ENCODE measurements around the gene CLEC16A.

Gene CLEC16A

DNA sequence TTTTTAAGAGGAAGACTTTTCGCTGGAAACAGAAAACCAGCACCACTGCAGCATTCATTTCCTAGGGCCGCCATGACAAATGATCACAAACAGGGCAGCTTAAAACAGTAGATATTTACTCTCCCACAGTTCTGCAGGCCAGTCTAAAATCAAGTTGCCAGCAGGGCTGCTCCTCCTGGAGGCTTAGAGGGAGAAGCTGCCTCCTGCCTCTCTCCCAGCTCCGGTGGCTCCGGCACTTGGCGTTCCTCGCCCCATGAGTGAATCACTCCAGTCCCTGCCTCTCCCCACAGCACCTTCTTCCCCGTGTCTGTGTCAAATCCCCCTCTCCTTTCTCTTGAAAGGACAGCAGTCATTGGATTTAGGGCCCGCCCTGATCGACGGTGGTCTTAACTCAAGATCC, 239.6 kb downstream of the CLEC16A start:
- DNase-seq = no peak

- no peak for DNase-seq
Observed at GRCh38 chr16:11187522-11188023, 243.2 kb downstream of the CLEC16A start.

GRCh38 chr16:11188801-11189740, 244.7 kb downstream of the CLEC16A start:
- no peak for DNase-seq

DNA sequence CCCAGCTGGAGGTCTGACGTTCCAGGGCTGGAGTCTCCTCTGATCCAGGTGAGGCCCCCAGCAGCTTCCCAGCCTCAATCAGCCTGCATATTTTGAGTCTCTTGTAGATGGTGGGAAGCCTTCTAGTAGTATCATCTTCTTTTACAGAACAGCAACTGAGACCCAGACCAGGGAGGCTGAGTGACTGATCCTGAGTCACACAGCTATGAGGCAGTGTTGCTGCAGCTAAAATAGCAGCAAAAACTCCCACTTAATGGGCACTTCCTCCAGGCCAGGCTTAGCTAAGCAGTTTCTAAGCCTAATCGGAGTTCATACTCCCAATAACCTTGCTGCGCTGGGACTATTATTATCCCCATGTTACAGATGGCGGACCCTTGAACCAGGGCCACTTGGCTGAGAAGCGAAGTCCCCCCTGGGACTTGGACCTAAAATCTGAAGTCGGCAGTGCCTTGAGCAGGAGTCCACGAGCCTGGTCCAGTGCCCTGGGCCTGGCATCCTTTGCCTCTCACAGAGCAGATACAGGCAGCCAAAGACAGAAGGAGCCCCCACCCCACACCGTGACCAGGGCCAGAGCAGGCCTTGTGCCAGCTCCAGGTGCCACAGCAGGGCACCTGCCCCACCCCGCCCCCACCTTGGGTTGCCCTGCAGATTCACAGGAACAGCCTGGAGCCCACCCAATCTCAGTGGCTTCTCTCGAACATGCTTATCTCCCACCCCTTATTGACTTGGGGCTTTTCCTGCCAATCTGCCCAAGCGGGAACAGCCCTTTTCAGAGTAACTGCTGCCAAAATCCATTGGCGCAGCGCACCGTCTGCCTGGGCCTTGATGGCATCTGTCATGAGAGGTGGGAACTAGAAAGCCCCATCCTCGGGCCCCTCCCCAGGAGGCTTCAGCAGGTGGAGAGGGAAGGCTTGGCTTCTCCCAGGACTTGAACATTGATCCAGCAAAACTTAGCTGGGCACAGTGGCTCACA, 246.5 kb downstream of the CLEC16A start:
- no peak for DNase-seq

GRCh38 chr16:11191665-11192064, 247.3 kb downstream of the CLEC16A start:
- no peak for DNase-seq

- DNase-seq = no peak
Observed at GRCh38 chr16:11193494-11193893, 249.1 kb downstream of the CLEC16A start.

DNA sequence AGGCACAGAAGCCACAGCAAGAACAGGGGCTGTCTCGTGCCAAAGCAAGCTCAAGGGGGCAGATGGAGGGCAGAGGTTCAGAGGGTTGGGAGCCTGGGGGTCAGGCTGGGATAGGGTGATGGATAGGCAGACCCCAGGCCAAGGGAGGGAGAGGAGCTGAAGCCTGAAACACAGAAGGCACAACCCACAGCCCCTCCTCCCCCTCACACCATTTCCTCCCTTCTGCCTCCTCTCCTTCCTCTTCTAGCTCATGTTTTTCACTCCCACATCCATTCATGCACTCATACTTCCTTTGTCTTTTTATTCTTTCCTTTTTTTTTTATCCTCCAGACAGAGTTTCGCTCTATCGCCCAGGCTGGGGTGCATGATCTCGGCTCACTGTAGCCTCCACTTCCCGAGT, 250.5 kb downstream of the CLEC16A start:
- DNase-seq = no peak

DNA sequence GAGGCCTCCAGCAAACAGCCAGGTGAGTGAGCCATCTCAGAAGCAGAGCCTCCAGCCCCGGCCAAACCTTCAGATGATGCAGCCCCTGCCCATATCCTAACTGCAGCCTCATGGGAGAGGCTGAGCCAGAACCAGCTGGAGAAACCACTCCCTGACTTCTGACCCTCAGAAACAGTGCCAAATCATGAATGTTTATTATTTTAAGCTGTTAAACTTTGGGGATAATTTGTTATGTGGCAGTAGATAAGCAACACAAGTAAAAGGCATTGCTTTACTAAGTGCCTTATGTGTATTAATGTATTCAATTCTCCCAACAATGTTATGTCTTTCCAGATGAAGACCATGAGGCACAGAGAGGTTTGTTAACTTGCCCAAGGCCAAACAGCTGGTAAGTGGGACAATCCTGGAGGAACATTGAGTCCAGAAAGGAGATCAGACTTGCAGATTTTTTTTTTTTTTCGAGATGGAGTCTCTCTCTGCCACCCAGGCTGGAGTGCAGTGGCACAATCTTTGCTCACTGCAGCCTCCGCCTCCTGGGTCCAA, 252.0 kb downstream of the CLEC16A start:
- DNase-seq = no peak

DNA sequence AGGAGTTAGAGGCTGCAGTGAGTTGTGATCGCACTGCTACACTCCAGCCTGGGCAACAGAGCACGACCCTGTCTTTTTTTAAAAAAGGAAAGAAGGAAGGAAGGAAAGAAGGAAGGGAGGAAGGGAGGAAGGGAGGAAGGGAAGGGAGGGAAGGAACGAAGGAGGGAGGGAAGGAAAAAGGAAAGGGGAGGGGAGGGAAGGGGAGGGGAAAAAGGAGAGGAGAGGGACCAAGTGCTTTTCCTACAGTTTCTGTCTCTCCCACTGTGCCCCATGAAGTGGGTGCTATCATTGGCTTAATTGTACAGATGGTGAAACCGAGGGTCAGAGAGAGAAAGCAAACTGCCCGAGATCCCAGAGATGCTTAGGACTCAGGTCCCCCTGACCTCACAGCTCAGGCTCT, 254.0 kb downstream of the CLEC16A start:
- DNase-seq = no peak

DNA sequence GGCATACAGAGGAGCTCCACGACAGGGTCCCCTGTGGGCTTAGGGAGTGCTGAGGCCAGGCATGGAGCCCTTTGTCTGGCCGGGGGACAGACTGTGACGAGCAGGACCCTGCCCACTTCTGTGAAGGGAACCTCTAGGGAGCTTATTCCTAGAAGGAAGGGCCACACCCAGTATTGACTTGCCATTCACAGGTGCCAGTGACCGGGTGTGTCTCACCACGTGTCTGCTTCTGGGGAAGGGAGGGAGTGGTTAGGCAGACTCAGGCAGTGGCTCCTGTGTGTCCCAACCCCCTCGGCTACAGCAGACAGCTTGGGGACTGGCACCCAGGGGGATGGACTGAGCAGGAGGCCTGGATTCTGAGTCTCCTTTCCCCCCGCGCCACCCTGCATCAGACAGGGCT, 254.5 kb downstream of the CLEC16A start:
- DNase-seq = no peak

GRCh38 chr16:11200592-11200991, 256.2 kb downstream of the CLEC16A start:
- DNase-seq = no peak

DNA sequence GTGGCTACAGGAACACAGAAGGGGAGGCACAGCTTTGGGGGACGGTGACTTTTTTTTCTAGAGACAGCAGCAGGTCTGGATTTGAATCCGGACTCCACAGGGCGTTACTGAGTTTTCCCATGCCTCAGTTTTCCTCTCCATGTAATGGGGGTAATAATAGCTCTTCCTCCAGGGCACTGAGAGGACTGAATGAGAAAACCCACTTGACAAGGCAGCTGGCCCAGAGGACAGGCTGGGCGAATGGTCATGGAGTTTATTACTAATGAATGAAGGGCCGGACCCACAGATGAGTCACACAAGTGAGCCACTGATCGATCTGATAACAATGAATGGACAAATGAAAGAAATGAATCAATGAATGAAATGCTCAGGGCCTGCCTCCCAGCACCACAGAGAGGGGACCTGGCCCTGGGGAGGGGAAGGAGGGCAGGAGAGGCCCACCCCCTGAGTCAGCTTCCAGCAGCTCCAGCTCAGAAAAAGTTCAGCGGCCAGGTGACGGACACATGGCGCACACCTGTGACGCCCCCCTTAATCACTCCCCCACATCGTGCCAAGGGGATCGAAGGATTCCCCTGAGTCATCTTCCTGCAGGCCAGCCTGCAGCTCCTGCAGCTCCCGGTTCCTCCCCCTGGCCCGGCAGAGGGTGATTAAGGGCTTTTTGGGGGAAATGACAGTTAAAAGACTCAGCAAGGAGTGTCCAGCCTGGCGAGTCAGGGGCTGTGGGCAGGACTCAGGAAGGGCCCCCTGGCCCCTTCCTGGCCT, 257.3 kb downstream of the CLEC16A start:
- DNase-seq = no peak

DNA sequence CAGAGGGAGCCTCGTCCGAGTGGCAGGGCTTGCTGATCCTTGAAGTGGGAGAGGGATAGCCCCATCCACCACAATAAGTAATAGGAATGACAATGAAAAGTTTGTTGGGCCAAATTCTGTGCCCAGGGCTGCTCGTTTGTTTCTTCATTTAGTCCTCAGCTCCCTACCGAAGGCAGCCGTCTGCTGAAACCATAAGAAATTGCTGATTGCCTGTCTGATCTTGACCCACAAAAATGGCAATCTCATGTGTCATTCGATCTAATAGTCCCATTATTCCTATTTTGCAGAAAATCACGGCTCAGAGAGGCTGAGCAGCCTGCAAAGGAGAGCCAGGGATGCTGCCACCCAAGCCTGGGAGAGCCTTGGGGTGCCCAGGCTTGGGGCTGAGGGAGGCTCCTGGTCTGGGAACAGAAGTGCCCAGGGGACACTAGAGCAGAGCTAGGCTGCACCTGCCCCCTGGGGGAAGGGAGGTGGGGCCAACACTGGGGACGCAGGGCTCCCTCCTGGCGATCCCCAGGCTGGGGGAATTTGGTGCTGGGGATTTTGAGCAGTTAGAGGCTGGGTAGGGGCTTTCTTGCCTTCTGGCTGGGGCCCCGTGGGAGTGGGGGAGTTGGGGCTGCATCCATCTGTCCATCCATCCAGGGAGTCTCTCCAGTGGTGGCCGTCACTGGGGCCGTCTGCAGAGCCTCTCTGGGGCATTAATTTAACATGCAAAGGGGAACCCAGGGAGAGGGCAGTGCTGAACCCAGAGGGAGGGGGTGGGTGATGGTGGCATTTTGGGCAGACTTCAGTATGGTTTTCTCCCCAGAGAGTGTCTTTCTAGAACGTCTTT, 258.1 kb downstream of the CLEC16A start:
- DNase-seq = no peak

DNA sequence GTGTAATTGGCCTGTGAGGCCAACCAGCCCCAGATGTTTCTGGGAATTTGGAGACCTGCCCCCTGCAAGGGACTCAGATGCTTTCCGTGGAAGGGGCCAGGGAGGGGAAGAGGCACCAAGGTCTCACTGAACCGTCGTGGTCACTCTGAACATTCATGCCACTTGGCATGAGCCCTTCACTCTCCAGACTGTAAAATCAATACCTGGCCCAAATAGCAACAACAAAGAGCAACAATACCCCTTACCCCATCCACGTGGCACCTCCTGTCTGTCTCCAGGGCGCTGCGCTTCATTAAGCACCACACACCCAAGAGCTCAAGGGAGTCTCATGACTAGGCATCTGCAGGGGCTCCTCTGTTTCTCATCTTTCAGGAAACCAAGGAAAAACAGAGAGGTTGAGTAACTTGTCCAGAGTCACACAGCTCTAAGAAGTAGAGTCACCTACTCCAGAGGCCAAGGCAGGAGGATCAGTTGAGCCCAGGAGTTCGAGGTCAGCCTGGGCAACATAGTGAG, 258.8 kb downstream of the CLEC16A start:
- DNase-seq = no peak

DNA sequence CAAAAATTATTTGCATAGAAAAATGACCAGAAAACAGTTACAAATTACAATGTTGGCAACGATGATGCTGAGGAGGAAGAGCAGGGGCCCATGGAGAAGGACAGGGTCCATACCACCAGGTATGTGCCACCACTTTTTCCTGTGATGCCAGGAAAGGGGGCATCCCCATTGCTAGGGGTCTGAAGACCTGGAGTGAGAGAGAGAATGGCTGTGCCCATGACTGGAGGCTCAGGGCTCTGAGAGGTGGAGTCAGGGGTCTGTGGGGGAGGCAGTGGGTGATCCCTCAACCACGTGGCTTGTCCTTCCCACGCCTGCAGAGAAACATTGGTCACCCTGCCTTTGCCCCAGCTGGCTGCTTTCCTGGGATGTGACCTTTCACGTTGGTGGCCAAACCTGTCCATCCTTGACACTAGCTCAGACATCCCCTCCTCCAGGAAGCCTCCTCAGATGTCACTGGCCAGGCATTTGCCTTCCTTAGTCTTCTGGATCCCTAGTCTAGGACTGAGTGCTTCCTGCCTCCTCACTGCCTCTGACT, 260.2 kb downstream of the CLEC16A start:
- no peak for DNase-seq

DNA sequence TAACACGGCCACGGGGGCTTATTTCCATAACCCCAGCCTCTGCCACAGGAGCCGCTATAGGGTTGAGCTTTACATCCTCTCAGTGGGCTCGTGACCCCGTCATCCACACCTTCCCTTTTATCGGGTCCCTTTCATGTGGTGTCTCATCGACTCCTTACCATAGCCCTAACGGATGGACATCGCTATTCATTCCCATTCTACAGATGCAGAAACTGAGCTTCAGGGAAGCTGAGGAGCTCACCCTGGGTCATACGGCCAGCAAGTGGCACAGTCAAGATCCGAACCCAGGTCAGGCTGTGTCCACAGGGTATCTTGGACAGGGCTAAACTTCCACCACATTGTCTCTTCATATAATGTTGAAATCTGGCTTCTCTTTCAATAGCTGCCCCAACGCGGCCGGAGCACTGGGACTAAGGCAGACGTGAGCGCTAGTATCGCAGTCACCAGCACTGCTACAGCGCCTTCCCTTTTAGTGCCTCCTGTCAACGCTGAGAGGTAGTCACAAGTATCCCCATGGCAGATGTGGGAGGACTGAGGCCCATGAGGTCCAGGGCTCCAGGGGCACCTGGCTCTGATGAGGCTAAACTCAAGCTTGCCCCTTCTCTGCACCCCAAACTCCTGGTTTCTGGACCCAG, 260.8 kb downstream of the CLEC16A start:
- DNase-seq = no peak

GRCh38 chr16:11205754-11206581, 261.6 kb downstream of the CLEC16A start:
- no peak for DNase-seq

DNA sequence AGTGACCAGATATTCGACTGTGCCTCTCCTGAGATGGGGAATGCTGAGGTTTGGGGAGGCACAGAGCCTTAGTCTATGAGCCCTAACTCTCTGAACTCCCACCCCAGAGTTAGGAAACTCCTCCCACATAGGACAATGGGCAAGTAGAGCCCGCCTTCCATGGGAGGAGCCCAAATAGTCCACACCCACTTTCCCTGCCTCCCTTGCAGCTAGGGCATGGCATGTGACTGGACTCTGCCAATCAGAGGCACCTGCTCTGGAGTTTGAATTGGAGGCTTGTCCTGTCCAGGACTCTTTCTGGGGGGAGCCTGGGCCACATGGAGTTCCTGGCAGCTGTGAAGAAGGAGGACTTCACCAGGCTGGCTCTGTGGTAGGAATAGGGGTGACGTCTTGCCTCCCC, 263.3 kb downstream of the CLEC16A start:
- DNase-seq = no peak

GRCh38 chr16:11208916-11209665, 264.7 kb downstream of the CLEC16A start:
- DNase-seq = no peak
